Measurements from ENCODE around the gene MBLAC1.

GRCh38 chr7:100119970-100120732 is 6.6 kb upstream of the MBLAC1 start:
- TF ChIP-seq CTCF (IDR thresholded peaks at IDR 0.05) (no peak), EZH2 (IDR thresholded peaks at IDR 0.05; ENCODE audit: borderline replicate concordance, insufficient read depth, low read depth, low read length, poor library complexity, severe bottlenecking) (no peak)

All from B cell (primary cell).